ENCODE data around the gene KDM2A.

Gene KDM2A

DNA sequence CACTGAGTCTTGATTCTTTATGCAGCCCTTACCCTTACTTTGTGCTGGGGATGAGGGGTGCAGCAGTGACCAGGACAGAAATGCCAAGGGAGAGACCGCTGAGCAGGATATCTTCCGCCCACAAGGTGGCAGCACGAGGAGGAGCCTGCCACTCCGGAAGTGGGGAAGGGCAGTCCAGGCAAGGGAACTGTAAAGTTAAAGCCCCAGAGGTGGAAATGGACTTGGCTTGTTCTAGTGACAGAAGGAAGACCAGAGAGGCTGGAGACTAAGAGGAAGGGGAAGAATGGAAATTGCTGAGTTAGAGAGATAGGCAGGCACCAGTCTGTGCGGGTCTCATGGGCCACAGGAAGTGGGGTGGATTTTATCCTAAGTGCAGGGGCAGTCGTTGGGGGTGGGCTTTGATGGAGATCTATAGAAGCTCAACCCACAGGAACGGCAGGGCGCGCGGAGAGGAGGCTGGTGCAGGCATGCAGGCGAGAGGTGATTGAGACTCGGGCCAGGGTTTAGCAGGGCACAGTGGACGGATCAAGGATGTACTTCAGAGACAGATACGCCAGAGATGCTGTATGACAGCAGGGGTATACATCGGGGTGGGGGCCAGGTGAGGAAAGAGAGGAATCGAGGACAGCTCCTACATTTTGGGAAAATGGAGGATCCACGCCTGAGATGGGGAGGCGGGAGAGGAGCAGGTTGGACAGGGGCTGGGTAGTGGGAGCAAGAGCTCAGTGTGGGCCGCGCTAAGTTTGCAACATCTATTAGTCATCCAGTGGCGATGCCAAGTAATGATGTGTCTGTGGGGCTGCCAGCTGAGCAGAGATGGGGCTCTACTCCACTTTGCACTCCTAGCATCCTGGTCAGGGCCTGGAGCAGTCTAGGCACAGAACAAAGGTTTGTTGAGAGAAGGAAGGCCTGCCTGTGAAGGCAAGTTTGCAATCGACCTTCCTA, 143.9 kb downstream of the KDM2A start:
- peak; percentile 85 for DNase-seq

DNA sequence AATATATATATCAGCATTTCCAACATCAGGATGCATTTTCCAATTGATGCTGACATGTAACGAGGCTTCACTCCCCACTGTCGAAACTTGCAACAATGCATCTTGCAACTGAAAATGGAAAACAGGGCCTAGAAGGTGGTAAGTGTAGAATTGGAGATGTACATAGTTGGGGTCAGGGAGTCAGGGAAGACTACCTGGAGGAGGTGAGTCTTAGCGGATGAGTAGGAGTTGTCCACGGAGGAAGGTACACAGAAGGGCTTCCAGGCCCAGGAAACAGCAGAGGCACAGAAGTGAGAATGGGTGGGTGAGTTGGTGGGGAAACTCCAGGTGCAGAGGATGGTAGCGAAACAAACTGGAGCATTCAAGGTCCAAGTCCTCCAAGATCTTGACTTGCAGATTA, 145.2 kb downstream of the KDM2A start:
- no peak for DNase-seq

DNA sequence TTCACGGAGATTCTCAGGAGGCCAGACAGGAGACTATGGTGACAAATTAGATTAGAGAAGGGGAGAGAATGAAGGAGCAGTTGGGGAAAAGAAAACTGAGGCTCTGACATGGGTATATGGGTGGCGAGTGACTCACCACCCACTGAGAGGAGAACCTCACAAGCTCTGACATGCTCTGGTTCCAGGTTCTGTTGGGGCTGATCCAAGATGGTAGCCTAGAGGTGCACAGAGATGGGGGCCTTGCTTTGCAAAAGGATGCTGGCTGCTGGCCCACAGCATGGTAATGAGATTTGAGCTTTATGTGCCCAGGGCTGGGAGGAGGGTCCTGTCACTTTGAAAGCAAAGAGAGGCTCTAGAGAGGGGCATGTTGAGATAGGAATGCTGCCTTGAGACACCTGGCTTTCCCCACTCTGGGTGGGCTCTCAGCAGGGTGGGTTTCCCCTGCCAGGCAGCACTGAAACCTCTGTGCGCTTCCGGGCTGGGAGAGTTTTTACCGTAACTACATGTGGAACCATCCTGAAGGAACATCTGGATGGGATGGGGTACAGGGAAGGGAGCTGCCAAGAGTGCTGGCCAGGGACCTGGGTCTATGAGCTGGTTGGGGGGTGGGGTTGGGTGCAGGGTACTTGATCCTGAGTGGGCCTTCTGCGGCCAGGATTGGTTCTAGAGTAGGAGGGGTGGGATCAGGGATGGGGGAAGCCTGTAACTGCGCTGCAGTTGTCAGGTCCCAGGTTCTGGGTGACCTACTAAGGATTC, 146.0 kb downstream of the KDM2A start:
- DNase-seq, result peak; percentile 53

DNA sequence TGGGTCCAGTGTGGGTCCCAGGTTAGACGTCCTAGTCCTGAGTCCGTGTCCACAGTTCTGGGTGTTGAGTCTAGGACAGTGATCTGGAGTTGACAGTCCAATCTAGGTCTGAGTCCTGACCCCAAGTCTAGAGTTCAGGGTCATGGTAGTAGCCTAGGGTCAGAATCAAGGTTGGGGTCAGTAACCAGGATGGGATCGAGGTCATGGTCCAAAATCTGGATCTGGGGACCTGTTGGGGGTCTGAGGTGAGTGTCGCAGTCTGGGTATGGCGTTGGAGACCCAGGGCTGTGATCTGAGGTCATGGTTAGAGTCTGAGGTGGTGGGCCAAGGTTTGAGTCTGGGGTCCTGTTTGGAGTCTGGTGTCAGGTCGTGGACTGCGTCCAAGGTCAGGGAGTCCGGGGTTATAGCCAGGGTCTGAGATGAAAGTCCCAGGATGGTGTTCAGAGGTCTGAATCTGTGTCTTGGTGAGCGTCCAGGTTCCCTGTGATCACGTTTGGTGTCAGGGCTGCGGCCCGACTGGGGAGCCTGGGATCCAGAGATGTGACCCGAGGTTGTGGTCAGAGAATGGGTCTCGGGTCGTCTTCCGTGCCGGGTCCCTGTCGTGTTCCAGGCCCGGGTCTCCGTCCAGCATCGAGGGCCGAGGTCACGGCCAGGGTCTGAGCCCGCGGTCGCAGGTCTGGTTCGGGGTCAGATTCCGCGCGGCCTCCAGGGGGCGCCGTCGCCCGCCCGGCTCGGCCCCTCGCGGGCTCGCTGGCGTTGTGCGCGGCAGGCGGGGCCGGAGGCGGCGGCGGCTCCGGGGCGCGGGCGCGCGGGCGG, 146.8 kb downstream of the KDM2A start:
- DNase-seq, result peak; percentile 81

DNA sequence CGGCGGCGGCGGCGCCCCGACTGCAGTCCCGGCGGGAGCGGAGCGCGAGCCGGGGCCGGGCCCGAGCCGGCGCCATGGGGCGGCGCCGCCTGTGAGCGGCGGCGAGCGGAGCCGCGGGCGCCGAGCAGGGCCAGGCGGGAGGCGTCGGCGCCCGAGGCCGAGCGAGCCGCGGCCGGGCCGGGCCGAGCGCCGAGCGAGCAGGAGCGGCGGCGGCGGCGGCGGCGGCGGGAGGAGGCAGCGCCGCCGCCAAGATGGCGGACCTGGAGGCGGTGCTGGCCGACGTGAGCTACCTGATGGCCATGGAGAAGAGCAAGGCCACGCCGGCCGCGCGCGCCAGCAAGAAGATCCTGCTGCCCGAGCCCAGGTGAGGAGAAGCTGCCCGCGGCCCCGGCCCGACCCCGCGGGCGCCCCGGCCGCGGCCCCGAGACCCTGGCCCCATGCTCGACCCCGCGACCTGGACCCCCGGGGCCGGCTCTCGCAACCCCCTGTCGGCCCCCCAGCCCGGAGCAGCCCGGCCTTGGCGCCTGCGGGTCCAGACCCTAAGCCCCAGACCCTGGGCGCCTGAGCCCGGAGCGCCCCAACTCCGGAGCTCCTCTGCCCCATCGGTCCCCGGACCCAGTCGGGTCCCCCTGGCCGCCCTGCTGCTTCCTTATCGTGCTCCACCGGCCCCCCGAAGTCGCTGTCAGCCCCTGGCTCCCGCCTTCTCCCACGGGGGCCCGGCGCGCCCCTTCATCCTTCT, 147.6 kb downstream of the KDM2A start, which contains the start of gene GRK2:
Gene GRK2, plus strand, starts transcription at position 25 of the 739 bp plus-strand sequence. Its CDS starts 227 bp downstream, at position 252.
- peak; percentile 63 for DNase-seq

DNA sequence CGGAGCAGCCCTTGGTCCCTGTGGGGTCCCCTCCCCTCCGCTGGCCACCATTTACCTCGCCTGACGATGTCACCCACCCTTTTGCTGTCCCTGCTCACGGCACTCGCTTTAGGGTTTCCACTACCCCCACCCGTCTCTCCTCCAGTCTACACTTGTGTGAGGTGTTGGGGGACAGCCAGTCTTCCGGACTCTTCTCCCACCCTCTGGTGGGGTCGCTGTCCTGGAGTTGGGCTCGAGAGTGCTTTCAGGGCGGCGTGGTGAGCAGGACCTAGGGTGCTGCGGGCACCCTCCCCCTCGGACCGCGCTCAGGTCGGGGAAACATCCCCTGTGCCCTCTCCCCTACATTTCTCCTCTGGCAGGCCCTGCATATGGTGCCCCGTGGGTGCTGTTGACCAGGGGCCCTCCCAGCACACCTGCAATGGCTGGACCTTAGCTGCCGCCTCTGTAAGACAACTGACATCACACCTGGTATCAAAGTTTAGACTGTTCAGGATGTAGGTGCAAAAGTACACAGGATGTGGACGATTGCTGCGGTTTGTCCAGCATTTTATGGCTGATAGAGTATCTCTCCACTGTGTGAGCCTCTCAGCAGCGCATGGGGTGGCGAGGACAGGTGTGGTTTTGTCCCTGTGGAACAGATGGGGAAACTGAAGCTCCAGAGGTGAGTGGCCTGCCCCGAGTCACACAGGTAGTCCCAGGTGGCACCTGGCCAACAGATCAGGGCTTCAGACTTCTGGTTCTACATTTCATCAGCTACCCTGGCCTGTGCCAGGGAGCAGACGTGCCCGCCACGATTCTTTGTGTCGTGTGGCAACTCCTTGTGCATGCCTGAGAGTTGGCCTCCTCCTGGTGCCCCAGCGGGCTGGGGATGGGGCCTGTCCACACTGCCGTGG, 148.4 kb downstream of the KDM2A start:
- peak; percentile 45 for DNase-seq

DNA sequence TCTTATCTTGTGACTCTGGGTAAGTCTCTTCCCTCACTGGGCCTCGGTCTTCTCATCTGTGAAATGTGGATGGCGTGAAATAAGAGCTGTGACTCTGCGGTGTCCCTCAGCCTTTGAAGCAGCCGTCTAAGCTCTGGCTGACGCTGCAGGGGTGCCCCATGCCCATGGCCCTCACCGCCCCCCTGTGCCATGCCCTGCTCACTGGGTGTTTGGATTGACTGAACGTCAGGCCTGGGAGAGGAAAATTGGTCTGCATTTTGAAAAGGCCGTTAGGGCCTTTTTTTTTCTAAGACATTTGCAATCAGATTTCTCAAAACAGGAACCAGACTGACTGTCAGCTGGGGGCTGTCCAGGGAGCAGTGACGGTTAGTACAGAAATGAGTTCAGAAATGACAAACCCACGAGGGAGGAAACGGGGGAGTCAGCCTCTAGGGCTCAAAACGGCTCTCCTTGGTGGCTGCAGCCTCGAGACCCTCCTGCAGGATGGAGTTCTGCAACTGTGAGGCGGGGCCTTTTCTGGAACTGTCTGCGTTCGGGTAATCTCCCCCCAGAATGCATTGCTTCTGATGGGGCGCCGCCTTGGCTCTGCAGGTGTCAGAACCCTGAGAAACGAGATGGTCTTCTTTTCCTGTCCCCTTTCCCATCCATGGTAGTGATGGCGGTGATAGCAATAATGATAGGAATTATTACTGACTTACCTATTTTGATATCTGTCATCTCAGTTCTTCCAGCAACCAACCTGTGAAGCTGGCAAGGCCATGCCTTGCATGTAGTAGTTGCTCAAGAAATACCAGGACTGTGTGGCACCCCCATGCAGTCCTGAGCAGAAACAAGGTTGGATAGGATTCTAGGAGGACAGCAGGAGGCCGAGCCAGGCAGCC, 149.3 kb downstream of the KDM2A start:
- peak; percentile 81 for DNase-seq

DNA sequence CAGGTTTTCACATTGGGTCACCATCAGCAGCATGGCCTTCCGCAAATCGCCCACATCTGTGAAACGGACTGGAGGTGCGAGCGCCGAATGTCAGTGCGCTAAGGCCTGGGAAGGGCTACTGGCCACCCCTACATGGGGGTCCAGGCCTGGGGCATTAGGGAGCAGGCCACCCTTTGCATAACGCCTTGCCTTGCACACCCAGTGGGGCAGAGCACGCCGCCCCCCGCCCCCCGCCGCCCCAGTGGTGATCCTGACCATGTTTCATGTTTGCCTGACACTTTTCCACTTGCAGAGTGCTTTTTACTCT, 149.9 kb downstream of the KDM2A start:
- peak; percentile 12 for DNase-seq

DNA sequence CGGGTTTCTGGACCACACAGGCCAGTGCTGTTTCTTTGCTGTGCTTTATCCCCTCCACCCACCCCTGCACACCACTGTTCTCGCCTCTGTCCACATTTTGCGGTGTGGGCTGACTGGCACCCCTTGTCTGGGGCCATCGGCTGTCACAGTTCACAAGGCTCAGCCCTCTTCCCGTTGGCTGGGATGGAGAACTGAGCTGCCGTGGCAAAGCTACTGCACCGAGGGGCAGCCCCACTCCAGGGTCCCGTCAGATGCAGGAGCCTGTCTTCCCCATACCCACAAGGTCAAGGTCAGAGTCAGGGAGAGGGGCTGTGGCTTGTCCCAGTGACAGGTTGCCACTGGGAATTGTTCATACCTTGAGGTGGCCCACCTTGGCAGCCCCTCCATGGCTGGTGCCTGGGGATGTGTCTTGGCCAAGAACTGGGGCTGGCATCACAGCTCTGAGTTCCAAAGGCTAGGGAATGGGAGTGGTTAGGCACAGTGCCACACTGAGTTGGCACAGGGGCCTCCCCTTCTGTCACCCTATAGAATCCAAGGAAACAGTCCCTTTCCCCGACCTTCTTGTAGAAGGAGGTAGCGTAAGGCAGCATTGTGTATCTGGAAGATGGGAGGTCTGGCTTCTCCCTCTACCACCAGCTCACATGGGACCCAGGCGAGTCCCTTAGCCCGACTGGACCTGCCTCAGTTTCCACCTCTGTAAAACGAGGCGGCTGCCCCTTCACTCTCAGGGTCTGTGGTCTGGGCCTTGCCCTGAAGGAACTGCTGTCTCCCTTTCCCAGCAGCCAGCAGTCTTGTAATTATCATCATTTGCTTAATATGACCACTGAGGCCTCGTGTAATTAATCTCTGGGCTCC, 150.6 kb downstream of the KDM2A start:
- DNase-seq, result peak; percentile 37

DNA sequence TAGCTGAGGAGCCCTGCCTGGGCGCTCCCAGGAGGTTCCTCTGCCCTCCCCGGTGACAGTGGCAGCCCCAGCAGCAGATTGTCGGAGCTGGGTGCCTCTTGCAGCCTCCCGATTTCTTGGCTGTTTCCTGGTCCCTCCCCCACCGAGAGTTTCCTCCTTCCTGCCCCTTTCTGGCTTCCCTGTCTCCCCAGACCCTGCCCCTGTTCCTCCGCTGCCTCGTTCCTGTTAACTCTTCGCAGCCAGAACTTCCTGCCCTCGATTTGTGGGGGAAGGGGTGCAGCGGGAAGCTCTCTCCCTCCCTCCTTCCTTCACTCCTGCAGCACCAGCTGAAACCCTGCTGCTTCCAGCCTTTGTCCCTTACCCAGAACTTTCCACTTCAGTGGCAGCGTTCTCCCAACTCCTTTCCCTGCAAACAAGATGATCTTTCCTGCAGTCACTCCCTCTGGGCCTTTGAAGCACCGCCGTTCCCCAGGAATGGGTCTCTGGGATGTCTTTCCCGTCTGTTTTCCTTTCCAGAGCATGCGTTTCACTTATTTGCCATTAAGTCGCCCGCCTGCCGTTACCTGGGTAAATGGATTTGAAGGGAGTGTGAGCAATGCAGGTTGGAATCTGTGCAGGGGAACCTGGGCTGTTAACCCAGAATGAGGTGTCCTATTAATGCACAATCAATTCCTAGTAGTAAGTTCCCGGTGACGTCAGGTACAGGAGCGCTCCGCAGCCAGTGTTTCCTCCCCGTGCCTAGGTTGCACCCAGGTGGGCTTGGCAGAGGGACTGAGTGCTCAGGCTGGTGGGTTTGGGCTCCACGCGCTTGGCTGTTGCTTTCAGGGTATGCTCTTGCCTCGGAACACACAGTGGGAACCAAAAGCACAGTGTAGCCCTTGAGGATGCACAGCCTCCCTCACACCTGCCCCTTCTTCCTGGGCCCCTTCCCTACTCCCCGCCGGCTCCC, 151.5 kb downstream of the KDM2A start:
- DNase-seq, result peak; percentile 44

DNA sequence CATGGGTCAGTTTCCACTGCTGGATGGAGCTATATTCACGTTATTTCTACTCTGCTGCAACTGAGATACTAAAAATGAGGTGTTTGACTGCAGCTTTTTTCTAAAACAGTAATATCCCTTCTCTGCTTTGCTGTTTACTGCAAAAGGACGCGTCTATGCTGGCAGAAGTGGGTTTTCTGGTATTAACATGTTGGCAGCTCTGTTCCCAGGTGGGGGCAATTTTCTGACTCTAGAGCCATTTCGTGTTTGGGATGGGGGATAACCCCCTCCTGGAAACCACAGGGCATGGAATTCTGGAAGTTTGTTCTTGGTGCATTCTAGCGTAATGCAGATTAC, 152.1 kb downstream of the KDM2A start:
- DNase-seq, result no peak

DNA sequence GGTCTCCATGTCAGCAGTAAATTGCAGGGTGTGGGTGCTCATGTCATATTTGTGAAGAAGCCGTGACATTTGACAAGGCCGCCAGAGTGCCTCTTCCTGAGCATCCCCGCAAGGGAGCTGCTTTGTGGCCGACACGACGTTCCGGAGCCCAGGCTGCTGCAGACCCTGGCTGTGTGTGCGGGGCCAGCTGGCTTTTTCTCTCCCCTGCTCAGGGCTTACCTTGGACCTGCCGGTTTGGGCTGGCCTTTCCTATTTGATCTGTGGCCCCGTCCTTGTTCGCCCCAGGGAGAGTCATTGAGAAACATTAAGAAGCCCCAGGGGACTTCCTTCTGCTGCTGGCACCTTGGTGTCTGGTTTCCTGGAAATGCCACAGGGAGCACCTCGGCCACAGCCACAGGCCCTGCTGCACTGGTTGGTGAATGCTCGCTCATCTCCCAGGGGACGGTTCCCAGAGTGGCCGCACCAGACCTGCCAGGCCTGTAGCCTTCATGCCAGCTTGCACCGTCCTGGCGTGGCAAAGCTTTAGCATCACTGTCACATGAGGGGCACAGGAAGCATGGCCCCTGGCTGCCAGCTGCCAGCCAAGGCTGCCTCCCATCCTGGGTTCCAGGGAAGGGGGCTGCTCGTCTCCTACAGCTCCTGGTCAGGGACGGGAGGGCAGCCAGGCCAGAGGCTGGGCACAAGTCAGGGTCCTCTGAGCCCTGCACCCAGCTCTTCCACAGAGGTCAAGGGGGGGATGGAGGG, 152.7 kb downstream of the KDM2A start:
- DNase-seq, result peak; percentile 75

DNA sequence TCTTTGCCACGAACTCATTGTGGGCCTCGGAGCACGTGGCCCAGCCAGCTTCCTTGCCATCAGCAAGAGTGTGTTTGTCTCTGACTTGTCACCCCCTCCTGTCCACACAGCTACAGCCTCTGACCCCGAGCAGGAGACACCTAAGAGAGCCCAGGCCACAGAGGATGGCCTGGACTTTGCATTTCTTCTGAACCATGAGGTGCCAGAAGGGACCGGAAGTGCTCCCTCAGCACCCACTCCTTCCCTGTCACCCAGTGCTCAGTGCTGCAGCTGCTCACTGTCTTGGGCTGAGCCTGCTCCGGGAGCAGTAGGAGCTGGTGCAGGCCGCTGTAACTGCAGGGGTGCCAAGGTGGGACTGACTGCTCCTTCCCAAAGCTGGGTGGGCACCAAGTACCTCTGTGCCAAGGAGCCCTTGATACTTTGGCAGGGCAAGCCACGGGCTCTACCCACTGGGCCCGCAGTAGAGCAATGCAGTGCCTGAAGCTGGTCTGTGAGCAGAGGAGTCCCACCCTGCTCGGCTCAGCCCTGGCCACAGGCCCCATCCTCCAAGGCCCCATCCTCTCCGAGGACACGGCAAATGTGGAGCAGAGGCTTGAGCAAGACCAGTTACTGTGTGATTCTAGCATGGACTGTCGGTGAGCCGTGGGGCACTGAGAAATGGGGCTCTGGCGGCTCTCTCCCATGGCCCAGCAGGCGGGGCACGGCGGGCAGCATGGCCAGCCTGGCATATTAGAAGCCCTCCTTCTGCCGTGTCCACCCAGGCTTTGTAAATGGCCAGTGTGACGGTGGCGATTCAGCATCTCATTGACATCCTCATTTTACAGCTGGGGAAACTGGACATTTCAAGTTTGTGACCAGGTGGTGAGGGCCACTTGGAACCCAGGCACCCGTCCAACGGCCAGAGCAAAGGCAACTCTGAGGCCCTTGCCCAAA, 153.5 kb downstream of the KDM2A start:
- peak; percentile 71 for DNase-seq

DNA sequence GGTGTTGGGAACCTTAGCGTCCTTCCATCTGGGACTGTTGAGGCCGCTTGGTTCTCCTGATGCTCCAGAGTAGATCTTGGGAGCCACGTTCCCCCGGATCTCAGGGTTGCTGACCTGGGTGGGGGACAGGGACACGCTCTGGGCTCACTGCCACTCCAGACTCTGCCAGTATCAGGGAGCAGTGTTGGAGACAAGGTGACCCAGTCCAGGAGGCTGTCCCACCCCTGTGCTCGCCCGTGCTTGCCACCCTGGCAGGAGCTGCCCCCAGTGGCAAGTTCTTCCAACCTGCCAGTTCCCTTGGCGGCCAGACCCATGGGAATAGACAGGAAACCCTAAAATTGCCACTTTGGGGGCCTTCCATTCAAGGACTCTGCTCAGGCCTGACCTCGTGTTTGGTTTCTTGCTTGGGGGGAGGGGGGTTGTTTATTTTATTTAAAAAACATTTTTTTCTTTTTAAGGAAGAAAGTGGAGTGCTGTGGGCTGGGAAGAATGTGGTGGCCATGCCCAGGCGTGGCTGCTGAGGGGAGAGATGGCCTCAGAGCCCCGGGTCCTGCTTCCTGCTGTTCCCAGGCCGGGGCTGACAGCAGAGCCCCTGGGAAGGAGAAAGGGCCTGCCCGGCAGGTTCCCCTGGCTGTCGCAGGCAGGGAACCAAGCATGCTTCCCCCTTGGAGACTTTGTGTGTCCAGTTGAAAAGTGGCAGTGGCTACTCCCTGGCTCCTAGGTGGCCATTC, 154.4 kb downstream of the KDM2A start:
- no peak for DNase-seq

DNA sequence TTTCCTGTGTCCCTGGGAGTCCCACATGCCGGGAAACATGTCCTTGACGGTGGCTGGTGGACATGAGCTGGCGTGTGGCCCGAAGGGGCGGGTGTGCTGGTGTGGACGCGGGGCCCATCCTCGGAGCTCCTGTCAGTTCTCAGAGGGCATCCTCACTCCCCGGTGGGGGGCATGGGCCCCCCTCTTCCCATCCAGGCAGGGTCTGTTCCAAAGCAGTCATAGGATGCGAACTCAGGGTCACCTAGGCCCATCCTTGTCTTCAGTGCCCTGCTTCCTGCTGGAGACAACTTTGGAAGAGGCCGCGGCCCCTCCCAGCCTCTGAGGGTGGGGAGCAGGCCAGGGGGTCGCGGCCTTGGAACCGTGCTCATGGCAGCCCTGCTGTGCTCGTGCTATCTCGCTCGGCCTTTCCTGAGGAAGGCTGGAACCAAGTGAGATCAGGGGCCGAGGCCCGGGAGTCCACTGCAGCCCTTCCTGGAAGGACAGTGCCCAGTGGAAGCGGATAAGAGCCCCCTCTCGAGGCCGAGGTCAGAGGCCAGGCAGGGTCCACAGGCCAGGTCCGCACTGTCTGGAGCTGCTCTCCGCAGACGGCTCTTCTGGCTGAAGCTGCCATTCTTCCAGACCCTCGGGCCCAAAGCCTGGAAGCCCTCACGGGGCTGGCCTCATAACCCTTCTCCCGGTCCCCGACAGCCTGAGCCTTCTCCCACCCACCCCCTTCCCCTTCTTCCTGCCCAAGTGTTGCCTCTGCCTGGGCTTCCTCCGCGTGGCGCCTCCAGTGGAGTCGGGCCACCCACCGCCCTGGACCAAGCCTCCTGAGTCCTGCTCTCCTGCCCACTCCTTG, 155.9 kb downstream of the KDM2A start:
- DNase-seq, result no peak
